Endothelial cell of umbilical vein (primary cell): ENCODE data around the gene HSD17B4. TPM values are rescaled to one million over a fixed set of nuclear protein-coding genes. Genes with fewer than 3 reads are reported as not detected.

Experiments
- BruUV-seq: library from RNA; stranded (reverse); fragments of 400-500 nt; replicated peaks from 2 replicates; lab custom pipeline; 2021; lab: Mats Ljungman, UMichigan
- CTCF ChIA-PET: fragments of 300-600, 350-600 bp; sonication (Branson Sonifier 250); formaldehyde crosslinking; loops from one replicate; lab custom pipeline; 2021; ENCODE audit warnings: antibody characterized with exemption, inconsistent platforms; lab: Charles Lee
- POLR2A ChIA-PET: fragments of 300-600, 350-600 bp; sonication (Branson Sonifier 250); formaldehyde crosslinking; loops from one replicate; lab custom pipeline; 2021; ENCODE audit warnings: antibody characterized with exemption, inconsistent platforms; lab: Charles Lee
- DNase-seq: peaks from one replicate; pipeline ENCODE4 v3.0.0-alpha.2; 2011; ENCODE audit warnings: low read depth, low spot score
- FAIRE-seq: peaks from 2 replicates; lab custom pipeline; 2011; peaks lifted over from hg19 to GRCh38; lab: Jason Lieb, UNC
- H2AFZ ChIP-seq: 2 replicates; pipeline ENCODE4 v1.6.0; 2012; ENCODE audit warnings: low read depth, low read length, control low read depth, inconsistent platforms
- H3K27ac ChIP-seq: 2 replicates; pipeline ENCODE4 v1.5.1; 2011; ENCODE audit warnings: low read depth, mild to moderate bottlenecking, control low read depth, low read length, moderate library complexity; ENCODE audit not compliant: insufficient read depth
- H3K27me3 ChIP-seq, 2 experiments: 2 replicates each; pipeline versions ENCODE4 v1.6.0 to v1.6.1; 2011; ENCODE audit warnings: low read length in 2 of 2, mixed read lengths in 1 of 2; ENCODE audit not compliant: control insufficient read depth in 2 of 2, insufficient read depth in 2 of 2
- H3K36me3 ChIP-seq, 2 experiments: 2 replicates in 1 of 2; 3 replicates in 1 of 2; pipeline ENCODE4 v1.5.1; 2011; ENCODE audit warnings: low read length in 2 of 2, mild to moderate bottlenecking in 1 of 2, moderate library complexity in 1 of 2; ENCODE audit not compliant: control insufficient read depth in 2 of 2, insufficient read depth in 2 of 2; ENCODE audit errors: extremely low read depth in 1 of 2
- H3K4me1 ChIP-seq: 3 replicates; pipeline ENCODE4 v1.5.1; 2011; ENCODE audit warnings: mild to moderate bottlenecking, low read length; ENCODE audit not compliant: control insufficient read depth, insufficient read depth; ENCODE audit errors: extremely low read depth
- H3K4me2 ChIP-seq: 2 replicates; pipeline ENCODE4 v1.6.1; 2011; ENCODE audit warnings: low read length, control low read depth, mixed read lengths; ENCODE audit not compliant: insufficient read depth
- H3K4me3 ChIP-seq, 3 experiments: fragments of 200-600 bp in 1 of 3; sonication (generic), shearing (Covaris generic) in 1 of 3; replicated peaks in 1 of 3; 2 replicates each; pipeline ENCODE4 v1.5.1; 2011 to 2016; ENCODE audit warnings: control low read depth in 3 of 3, low read length in 3 of 3, mild to moderate bottlenecking in 2 of 3, inconsistent platforms in 1 of 3, low read depth in 1 of 3, moderate library complexity in 1 of 3; ENCODE audit not compliant: insufficient read depth in 1 of 3
- H3K79me2 ChIP-seq: 2 replicates; pipeline ENCODE4 v1.6.0; 2012; ENCODE audit warnings: low read length, inconsistent platforms; ENCODE audit not compliant: control insufficient read depth, insufficient read depth
- H3K9ac ChIP-seq: replicated peaks from 2 replicates; pipeline ENCODE3; 2011; ENCODE audit warnings: low read length, control low read depth; ENCODE audit not compliant: insufficient read depth; ENCODE audit errors: extremely low read depth
- H3K9me1 ChIP-seq: replicated peaks from 3 replicates; pipeline ENCODE4 v1.6.0; 2011; ENCODE audit warnings: mild to moderate bottlenecking, low read length; ENCODE audit not compliant: control insufficient read depth, insufficient read depth; ENCODE audit errors: extremely low read depth
- H3K9me3 ChIP-seq: replicated peaks from 2 replicates; pipeline ENCODE4 v1.5.1; 2012; ENCODE audit warnings: low read length, inconsistent platforms; ENCODE audit not compliant: control insufficient read depth, insufficient read depth
- H4K20me1 ChIP-seq: replicated peaks from 2 replicates; pipeline ENCODE3; 2011; ENCODE audit warnings: mild to moderate bottlenecking, low read length; ENCODE audit not compliant: control insufficient read depth, insufficient read depth; ENCODE audit errors: extremely low read depth
- JUN ChIP-seq: IDR thresholded peaks from 2 replicates; pipeline ENCODE4 v1.6.1; 2011; ENCODE audit warnings: borderline replicate concordance, low read depth; ENCODE audit not compliant: insufficient read length, insufficient read depth
- MYC ChIP-seq: IDR thresholded peaks from one replicate; pipeline ENCODE4 v1.6.1; 2011; ENCODE audit warnings: mild to moderate bottlenecking, low read depth, low read length
- POLR2A ChIP-seq: IDR thresholded peaks from 2 replicates; pipeline ENCODE4 v1.6.1; 2012; ENCODE audit warnings: low read depth, mild to moderate bottlenecking, control low read depth, low read length
- dilution Hi-C: fragments of 300-500 bp; cut with MboI; formaldehyde crosslinking; loops from one replicate; pipeline ENCODE4 v1.15.0; 2019; ENCODE audit warnings: low sequenced_read_pairs; ENCODE audit not compliant: extremely low pct_ligation_motif_present
- intact Hi-C: fragments of 100-400 bp; cut with micrococcal nuclease; formaldehyde crosslinking; loops from one replicate; pipeline ENCODE4 v1.10.0; 2022
- polyA plus RNA-seq, 4 experiments: library from polyadenylated mRNA; depleted of rRNA in 3 of 4; stranded (reverse) in 3 of 4; unstranded in 1 of 4; fragments of >200 nt; gene quantifications; 2 replicates each; pipeline versions ENCODE4 v1.2.1 to v1.2.3, GENCODE V29; 2011 to 2012; ENCODE audit warnings: missing spikeins in 1 of 4
- total RNA-seq: library from RNA; stranded (reverse); gene quantifications from 2 replicates; pipeline ENCODE4 v1.2.3, GENCODE V29; 2021
- TF ChIP-seq, protein P1 (sequence below), 2 donors: IDR thresholded peaks; 1 replicate in 1 of 2; 2 replicates in 1 of 2; pipeline ENCODE4 v1.5.1; 2011; ENCODE audit warnings: low read length in 2 of 2, mild to moderate bottlenecking in 2 of 2, moderate library complexity in 2 of 2, control low read depth in 1 of 2, inconsistent platforms in 1 of 2, low read depth in 1 of 2; ENCODE audit not compliant: insufficient read depth in 1 of 2; ENCODE audit errors: extremely low read depth in 1 of 2

Gene HSD17B4
- total and polyA plus RNA-seq, 2 donors (not counting 3 experiments of a cell fraction or from before 2014, with no cell fraction given), result 91.4 to 124 TPM

DNA sequence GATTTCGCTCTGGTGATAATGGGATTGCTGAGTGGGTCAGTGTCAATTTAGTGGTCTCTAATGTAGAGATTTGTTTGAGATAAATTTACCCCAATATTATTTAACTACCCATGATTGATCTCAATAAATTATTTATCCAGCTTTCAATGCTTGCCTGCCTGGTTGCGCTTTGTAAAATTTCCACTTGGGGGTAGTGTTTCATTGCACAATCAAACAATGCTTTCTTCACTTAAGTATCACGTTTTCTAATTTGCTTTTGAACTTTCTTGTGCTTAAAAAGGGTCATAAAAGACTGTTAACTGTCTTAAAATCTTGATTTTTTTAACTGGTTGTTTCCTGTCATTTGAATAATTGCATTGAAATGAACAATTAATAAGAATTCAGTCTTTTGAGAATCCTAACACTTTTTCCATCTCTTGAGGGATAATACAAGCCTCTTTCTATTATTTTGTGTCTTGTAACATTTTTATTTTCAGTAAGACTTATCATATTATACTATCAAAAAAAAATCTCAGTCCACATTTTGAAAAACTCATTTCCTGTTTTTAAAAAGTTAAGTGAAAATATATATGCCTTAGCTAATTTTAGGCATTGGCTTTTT, 18.7 kb downstream of the HSD17B4 start:
- H3K4me1 ChIP-seq, result peaks cover 2% of the 10 kb centered on the region
- H3K27ac ChIP-seq, result no peak overlapping the region
- no peaks in the 10 kb centered on the region for H3K9me3 ChIP-seq
- dilution Hi-C loops, result no loop called here
- TF ChIP-seq, protein P1, sequence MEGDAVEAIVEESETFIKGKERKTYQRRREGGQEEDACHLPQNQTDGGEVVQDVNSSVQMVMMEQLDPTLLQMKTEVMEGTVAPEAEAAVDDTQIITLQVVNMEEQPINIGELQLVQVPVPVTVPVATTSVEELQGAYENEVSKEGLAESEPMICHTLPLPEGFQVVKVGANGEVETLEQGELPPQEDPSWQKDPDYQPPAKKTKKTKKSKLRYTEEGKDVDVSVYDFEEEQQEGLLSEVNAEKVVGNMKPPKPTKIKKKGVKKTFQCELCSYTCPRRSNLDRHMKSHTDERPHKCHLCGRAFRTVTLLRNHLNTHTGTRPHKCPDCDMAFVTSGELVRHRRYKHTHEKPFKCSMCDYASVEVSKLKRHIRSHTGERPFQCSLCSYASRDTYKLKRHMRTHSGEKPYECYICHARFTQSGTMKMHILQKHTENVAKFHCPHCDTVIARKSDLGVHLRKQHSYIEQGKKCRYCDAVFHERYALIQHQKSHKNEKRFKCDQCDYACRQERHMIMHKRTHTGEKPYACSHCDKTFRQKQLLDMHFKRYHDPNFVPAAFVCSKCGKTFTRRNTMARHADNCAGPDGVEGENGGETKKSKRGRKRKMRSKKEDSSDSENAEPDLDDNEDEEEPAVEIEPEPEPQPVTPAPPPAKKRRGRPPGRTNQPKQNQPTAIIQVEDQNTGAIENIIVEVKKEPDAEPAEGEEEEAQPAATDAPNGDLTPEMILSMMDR (IDR thresholded peaks at IDR 0.05; ENCODE audit: extremely low read depth in 1 of 2, insufficient read depth in 1 of 2, low read depth in 1 of 2, low read length in 2 of 2), result peak; percentile 55 to 57
- TF ChIP-seq MYC (no peak), POLR2A (no peak)
- no peak overlapping the region for H2AFZ ChIP-seq
- H3K4me2 ChIP-seq, result no peak overlapping the region
- intact Hi-C loops, result loop anchor here (1.0 to 5.0 kb wide), 4 partner anchors 273 to 1332 kb away; no protein-coding TSS in a partner anchor
- peaks cover 0 to 4% of the 10 kb centered on the region in 2 experiments for H3K36me3 ChIP-seq
- H3K4me3 ChIP-seq, result no peak overlapping the region
- no peaks in the 10 kb centered on the region for H3K27me3 ChIP-seq
- peak; percentile 60 for DNase-seq
- no TSS peak for BruUV-seq
- peaks cover 6% of the 10 kb centered on the region for H3K79me2 ChIP-seq
- H4K20me1 ChIP-seq, result no peaks in the 10 kb centered on the region
- ChIA-PET POLR2A (no interaction called here), CTCF (interaction anchor here (0.5 to 2.8 kb wide), 38 partner anchors 8 to 1346 kb away, joined by 3 to 65 read pairs (median 4); partner anchors contain the start of gene DTWD2)
- no peak overlapping the region for H3K9ac ChIP-seq
- no peak for FAIRE-seq
- no peaks in the 10 kb centered on the region for H3K9me1 ChIP-seq

DNA sequence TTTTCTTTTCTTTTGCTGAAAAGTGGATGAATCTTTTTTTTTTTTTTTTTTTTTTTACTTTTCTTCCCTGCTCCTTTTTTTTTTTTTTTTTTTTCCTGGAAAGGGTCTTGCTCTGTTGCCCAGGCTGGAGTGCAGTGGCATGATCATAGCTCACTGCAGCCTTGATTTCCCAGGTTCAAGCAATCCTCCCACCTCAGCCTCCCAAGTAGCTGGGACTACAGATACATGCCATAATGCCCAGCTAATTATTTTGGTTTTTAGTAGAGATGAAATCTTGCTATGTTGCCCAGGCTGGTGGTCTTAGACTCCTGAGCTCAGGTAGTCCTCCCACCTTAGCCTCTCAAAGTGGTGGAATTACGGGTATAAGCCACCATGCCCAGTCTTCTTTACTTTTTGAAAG, 20.9 kb downstream of the HSD17B4 start:
- no peak overlapping the region for H3K9ac ChIP-seq
- no peaks in the 10 kb centered on the region for H3K27me3 ChIP-seq
- intact Hi-C loops, result loop anchor here (5.0 kb wide), 1 partner anchor 1184 kb away; no protein-coding TSS in a partner anchor
- peaks cover 0 to 4% of the 10 kb centered on the region in 2 experiments for H3K36me3 ChIP-seq
- H3K9me3 ChIP-seq, result no peaks in the 10 kb centered on the region
- no peak overlapping the region for H2AFZ ChIP-seq
- ChIA-PET CTCF (interaction anchor here (0.6 kb wide), 1 partner anchor 580 kb away, joined by 3 read pairs; no protein-coding TSS in a partner anchor), POLR2A (no interaction called here)
- no peaks in the 10 kb centered on the region for H4K20me1 ChIP-seq
- H3K4me3 ChIP-seq, result no peak overlapping the region
- BruUV-seq, result no TSS peak
- no peaks in the 10 kb centered on the region for H3K9me1 ChIP-seq
- H3K27ac ChIP-seq, result no peak overlapping the region
- no peak overlapping the region for H3K4me2 ChIP-seq
- peaks cover 4% of the 10 kb centered on the region for H3K79me2 ChIP-seq
- DNase-seq (no peak), FAIRE-seq (no peak)
- TF ChIP-seq POLR2A (no peak), JUN (no peak)
- H3K4me1 ChIP-seq, result peaks cover 2% of the 10 kb centered on the region
- dilution Hi-C loops, result no loop called here
